HEK293 (cell line): ENCODE results near the gene PKM.

ENCODE experiments used
- AEBP2 ChIP-seq: fragments of 450-650 bp; formaldehyde crosslinking; IDR thresholded peaks from 2 replicates; pipeline ENCODE4 v1.5.1; 2016; ENCODE audit warnings: missing biosample characterization, missing genetic modification characterization, borderline replicate concordance
- BCL11B ChIP-seq: fragments of 450-650 bp; formaldehyde crosslinking; IDR thresholded peaks from 2 replicates; pipeline ENCODE4 v1.5.1; 2016; ENCODE audit warnings: low read depth, missing biosample characterization, missing genetic modification characterization
- BCL6B ChIP-seq: fragments of 450-650 bp; formaldehyde crosslinking; IDR thresholded peaks from 2 replicates; pipeline ENCODE4 v1.5.1; 2017; ENCODE audit warnings: missing biosample characterization, missing genetic modification characterization
- GLI2 ChIP-seq: fragments of 450-650 bp; formaldehyde crosslinking; IDR thresholded peaks from 2 replicates; pipeline ENCODE4; 2017; ENCODE audit warnings: missing biosample characterization, missing genetic modification characterization, low read depth, borderline replicate concordance
- GLIS2 ChIP-seq: fragments of 450-650 bp; formaldehyde crosslinking; IDR thresholded peaks from 2 replicates; pipeline ENCODE4 v1.5.1; 2016; ENCODE audit warnings: missing biosample characterization, missing genetic modification characterization
- HIC1 ChIP-seq: fragments of 450-650 bp; formaldehyde crosslinking; IDR thresholded peaks from 2 replicates; pipeline ENCODE4 v1.5.1; 2016; ENCODE audit warnings: missing biosample characterization, missing genetic modification characterization
- HOXC10 ChIP-seq: sonication (generic); formaldehyde crosslinking; IDR thresholded peaks from 2 replicates; pipeline ENCODE4 v1.8.1; 2023; ENCODE audit warnings: mild to moderate bottlenecking, missing genetic modification reagents
- KLF7 ChIP-seq: fragments of 450-650 bp; formaldehyde crosslinking; IDR thresholded peaks from 2 replicates; pipeline ENCODE4 v1.5.1; 2016; ENCODE audit warnings: missing biosample characterization, missing genetic modification characterization, borderline replicate concordance
- PBX3 ChIP-seq: sonication (generic); formaldehyde crosslinking; IDR thresholded peaks from 2 replicates; pipeline ENCODE4 v1.8.1; 2022; ENCODE audit warnings: mild to moderate bottlenecking, moderate library complexity, missing genetic modification reagents
- REST ChIP-seq: fragments of 450-650 bp; formaldehyde crosslinking; IDR thresholded peaks from 2 replicates; pipeline ENCODE4 v1.5.1; 2016; ENCODE audit warnings: missing biosample characterization, missing genetic modification characterization
- SP2 ChIP-seq: fragments of 450-650 bp; formaldehyde crosslinking; IDR thresholded peaks from 2 replicates; pipeline ENCODE4 v1.5.1; 2016; ENCODE audit warnings: missing biosample characterization, missing genetic modification characterization
- YY1 ChIP-seq: fragments of 450-650 bp; formaldehyde crosslinking; IDR thresholded peaks from 2 replicates; pipeline ENCODE4 v1.5.1; 2018; ENCODE audit warnings: missing biosample characterization, missing genetic modification characterization
- ZFP3 ChIP-seq: fragments of 450-650 bp; formaldehyde crosslinking; IDR thresholded peaks from 2 replicates; pipeline ENCODE4 v1.5.1; 2016; ENCODE audit warnings: low read depth, missing biosample characterization, missing genetic modification characterization
- ZNF132 ChIP-seq: fragments of 450-650 bp; formaldehyde crosslinking; IDR thresholded peaks from 2 replicates; pipeline ENCODE4 v1.5.1; 2017; ENCODE audit warnings: missing biosample characterization, missing genetic modification characterization, borderline replicate concordance
- ZNF133 ChIP-seq: fragments of 450-650 bp; formaldehyde crosslinking; IDR thresholded peaks from 2 replicates; pipeline ENCODE4 v1.5.1; 2016; ENCODE audit warnings: missing biosample characterization, missing genetic modification characterization
- ZNF140 ChIP-seq: fragments of 450-650 bp; formaldehyde crosslinking; IDR thresholded peaks from 2 replicates; pipeline ENCODE4 v1.5.1; 2016; ENCODE audit warnings: missing biosample characterization, missing genetic modification characterization
- ZNF155 ChIP-seq: fragments of 450-650 bp; formaldehyde crosslinking; IDR thresholded peaks from 2 replicates; pipeline ENCODE4 v1.5.1; 2016; ENCODE audit warnings: missing biosample characterization, missing genetic modification characterization
- ZNF19 ChIP-seq: fragments of 450-650 bp; formaldehyde crosslinking; IDR thresholded peaks from 2 replicates; pipeline ENCODE4; 2016; ENCODE audit warnings: missing biosample characterization, missing genetic modification characterization, low read depth
- ZNF280C ChIP-seq: fragments of 450-650 bp; formaldehyde crosslinking; IDR thresholded peaks from 2 replicates; pipeline ENCODE4 v1.5.1; 2016; ENCODE audit warnings: missing biosample characterization, missing genetic modification characterization
- ZNF335 ChIP-seq: fragments of 450-650 bp; formaldehyde crosslinking; conservative IDR thresholded peaks from 2 replicates; pipeline ENCODE4 v1.5.1; 2016; ENCODE audit warnings: missing biosample characterization, missing genetic modification characterization
- ZNF350 ChIP-seq: fragments of 450-650 bp; formaldehyde crosslinking; IDR thresholded peaks from 2 replicates; pipeline ENCODE4 v1.5.0; 2017; ENCODE audit warnings: missing biosample characterization, mild to moderate bottlenecking, missing genetic modification characterization
- ZNF501 ChIP-seq: fragments of 450-650 bp; formaldehyde crosslinking; IDR thresholded peaks from 2 replicates; pipeline ENCODE4 v1.5.1; 2016; ENCODE audit warnings: missing biosample characterization, missing genetic modification characterization
- ZNF510 ChIP-seq: fragments of 450-650 bp; formaldehyde crosslinking; IDR thresholded peaks from 2 replicates; pipeline ENCODE4 v1.5.1; 2018; ENCODE audit warnings: mild to moderate bottlenecking, missing genetic modification characterization, missing biosample characterization; ENCODE audit not compliant: insufficient replicate concordance
- ZNF521 ChIP-seq: fragments of 450-650 bp; formaldehyde crosslinking; IDR thresholded peaks from 2 replicates; pipeline ENCODE4 v1.5.1; 2017; ENCODE audit warnings: missing biosample characterization, mild to moderate bottlenecking, missing genetic modification characterization
- ZNF843 ChIP-seq: fragments of 450-650 bp; formaldehyde crosslinking; IDR thresholded peaks from 2 replicates; pipeline ENCODE4 v1.5.1; 2016; ENCODE audit warnings: missing biosample characterization, missing genetic modification characterization
- ZSCAN23 ChIP-seq: fragments of 450-650 bp; formaldehyde crosslinking; IDR thresholded peaks from 2 replicates; pipeline ENCODE4 v1.5.1; 2016; ENCODE audit warnings: missing biosample characterization, missing genetic modification characterization

PKM gene

GRCh38 chr15:72231066-72231832 lies at the start of gene PKM (continued):
- TF ChIP-seq ZFP3 (tag by site-specific recombination) = no peak
- no peak for TF ChIP-seq REST
- no peak for TF ChIP-seq ZNF140 (tag by site-specific recombination)
- TF ChIP-seq ZNF521 (tag by site-specific recombination) = no peak
- peak; percentile 83 for TF ChIP-seq ZSCAN23 (tag by site-specific recombination)
- no peak for TF ChIP-seq ZNF132 (tag by site-specific recombination)
- TF ChIP-seq ZNF510 (tag by site-specific recombination) = peak; percentile 10
- TF ChIP-seq ZNF843 (tag by site-specific recombination) = peak; percentile 70; the same call in 1 of the 2 replicates
- peak; percentile 98 for TF ChIP-seq ZNF335 (tag by site-specific recombination)
- TF ChIP-seq SP2 (tag by site-specific recombination) = peak; percentile 84
- TF ChIP-seq ZNF350 = no peak
- peak; percentile 94 for TF ChIP-seq GLIS2 (tag by site-specific recombination)
- TF ChIP-seq AEBP2 (tag by site-specific recombination) = no peak
- peak; percentile 100 for TF ChIP-seq HIC1
- no peak for TF ChIP-seq ZNF133 (tag by site-specific recombination)
- no peak for TF ChIP-seq GLI2 (tag by site-specific recombination)
- TF ChIP-seq ZNF501 (tag by site-specific recombination) = peak; percentile 67; the same call in 1 of the 2 replicates
- peak; percentile 72; the same call in 1 of the 2 replicates for TF ChIP-seq YY1
- peak; percentile 96 for TF ChIP-seq KLF7 (tag by site-specific recombination)
- TF ChIP-seq BCL6B (tag by site-specific recombination) = no peak
- TF ChIP-seq ZNF280C = no peak
- peak; percentile 86 for TF ChIP-seq BCL11B (tag by site-specific recombination)
- TF ChIP-seq ZNF19 (tag by site-specific recombination) = no peak
- TF ChIP-seq HOXC10 (CRISPR knock-in tag) = peak; percentile 43
- TF ChIP-seq ZNF155 (tag by site-specific recombination) = no peak
- TF ChIP-seq PBX3 = peak; percentile 81
